Right lobe of liver (tissue), 6 donors: ENCODE measurements around the gene FLNB. TPM values are rescaled to one million over a fixed set of nuclear protein-coding genes. Genes with fewer than 3 reads are reported as not detected.
A peak's percentile ranks its signal among the peaks of the same experiment; 100 is the strongest.

Experiments used
- ATAC-seq, 4 donors: fragments of 200-7000 bp; cut with Tn5 transposase; one replicate each; pipeline ENCODE4 v1.9.1; 2020; ENCODE audit warnings: mild to moderate bottlenecking in 4 of 4, moderate library complexity in 4 of 4
- DNase-seq, 3 donors: peaks; one replicate each; pipeline ENCODE4 v3.0.0-alpha.2; 2020
- H3K27ac ChIP-seq, 3 donors: fragments of 200-600 bp; one replicate each; pipeline ENCODE4 v1.8.0; 2022
- H3K27me3 ChIP-seq, 2 donors: fragments of 200-600 bp; one replicate each; pipeline ENCODE4 v1.8.0; 2022
- H3K36me3 ChIP-seq, 4 donors: fragments of 200-600 bp; sonication (generic) in 1 of 4; one replicate each; pipeline versions ENCODE4 v1.5.1 to v1.8.0; 2017 to 2022; ENCODE audit warnings: control low read depth in 1 of 4
- H3K4me1 ChIP-seq, 4 donors: fragments of 200-600 bp; sonication (generic) in 1 of 4; one replicate each; pipeline versions ENCODE4 v1.5.1 to v1.8.0; 2017 to 2022; ENCODE audit warnings: control low read depth in 1 of 4
- H3K4me3 ChIP-seq, 3 donors: fragments of 200-600 bp; one replicate each; pipeline ENCODE4 v1.8.0; 2022
- H3K9me3 ChIP-seq, 4 donors: fragments of 200-600 bp; sonication (generic) in 1 of 4; one replicate each; pipeline versions ENCODE4 v1.5.1 to v1.8.0; 2017 to 2022; ENCODE audit warnings: control low read depth in 1 of 4
- CTCF ChIP-seq, 4 donors: fragments of 200-600 bp in 3 of 4; fragments of 450-650 bp in 1 of 4; IDR thresholded peaks; one replicate each; pipeline versions ENCODE4 v1.5.1 to v1.8.0; 2016 to 2022; ENCODE audit warnings: antibody characterized with exemption in 4 of 4, mild to moderate bottlenecking in 2 of 4
- POLR2A ChIP-seq: fragments of 450-650 bp; IDR thresholded peaks from one replicate; pipeline ENCODE4 v1.6.1; 2017; ENCODE audit warnings: antibody characterized with exemption, mild to moderate bottlenecking
- WGBS: methylation state at CpG from one replicate; pipeline ENCODE4 v1.1.6; 2018; ENCODE audit warnings: low coverage, low lambda C conversion rate; ENCODE audit not compliant: insufficient coverage; ENCODE audit errors: missing lambda C conversion rate; 5-methylcytosine and 5-hydroxymethylcytosine counted together
- intact Hi-C, 2 donors: fragments of 100-400 bp; cut with DNase I; formaldehyde crosslinking; loops; one replicate each; pipeline versions ENCODE4 v1.11.2 to v1.14.1; 2022
- total RNA-seq, 6 experiments: library from RNA; depleted of rRNA in 2 of 6; stranded (reverse); fragments of >200 nt in 2 of 6; fragmentation: NEBNext Ultra II Directional in 3 of 6; extraction: Animal tissue kit (Norgen Biotek cat#: 25700) in 3 of 6; gene quantifications; one replicate each; pipeline versions ENCODE4 v1.1.0 to v1.2.4, GENCODE V29; 2016 to 2023
- donor health status: DM: no; HTN: yes; CAD: no.
- donor health status: DM: no; HTN: no; CAD: no.
- donor health status: DM: no; HTN: no; CAD: no.
- donor health status: DM: no; HTN: yes; CAD: no.
- donor health status: DM: no; HTN: yes; CAD: no.

Gene FLNB
- total RNA-seq, 6 experiments from 2014 or later = 48.4 to 109 (median 97.8) TPM

- no peak for DNase-seq
- intact Hi-C loops = no loop called here
Observed at GRCh38 chr3:57992452-57993213, 15.6 kb upstream of the FLNB start.

DNA sequence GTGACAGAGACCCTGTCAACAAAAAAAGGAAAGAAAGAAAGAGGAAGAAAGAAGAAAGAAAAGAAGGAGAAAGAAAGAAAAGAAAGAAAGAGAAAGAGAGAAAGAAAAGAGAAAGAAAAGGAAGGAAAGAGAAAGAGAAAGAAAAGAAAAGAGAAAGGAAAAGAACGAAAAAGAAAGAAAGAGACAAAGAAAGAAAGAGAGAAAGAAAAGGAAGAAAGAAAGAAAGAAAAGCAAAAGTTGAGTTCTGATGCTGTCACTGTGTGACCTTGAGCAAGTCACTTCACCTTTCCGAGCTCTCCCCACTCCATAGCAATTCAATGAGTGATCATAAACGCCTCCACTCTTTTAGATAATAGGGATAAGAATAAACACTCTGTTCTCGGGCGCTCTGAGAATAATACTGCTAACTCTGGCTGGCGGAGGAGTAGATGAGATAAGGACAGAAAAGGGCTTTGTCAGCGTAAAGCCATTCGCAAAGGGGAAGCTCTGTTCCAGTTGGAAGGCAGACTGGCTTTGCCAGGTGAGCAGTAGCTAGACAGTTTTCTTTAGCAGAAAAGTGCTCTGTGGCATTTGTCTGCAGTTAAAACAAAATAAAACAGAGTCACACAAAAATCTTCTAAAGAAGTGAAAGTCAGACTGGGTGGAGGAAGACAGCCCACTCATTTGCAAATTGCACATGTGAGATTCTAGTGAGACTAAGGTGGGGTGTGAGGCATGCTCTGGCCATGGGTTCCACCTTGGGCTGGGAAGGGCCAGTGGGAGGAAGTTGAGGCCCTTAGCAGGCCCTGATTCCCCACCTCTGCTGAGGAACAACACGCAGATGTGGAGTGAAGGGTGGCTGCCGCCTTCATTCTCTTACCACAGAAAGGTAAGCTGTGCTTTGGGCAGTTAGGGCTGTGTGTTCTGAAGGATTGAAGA is 9.6 kb upstream of the FLNB start:
- H3K4me1 ChIP-seq = no peaks in the 10 kb centered on the region
- H3K27ac ChIP-seq = no peak overlapping the region
- H3K4me3 ChIP-seq = no peak overlapping the region
- peak; percentile 64 to 84 (median 76) for ATAC-seq
- H3K9me3 ChIP-seq = no peaks in the 10 kb centered on the region
- no peak for TF ChIP-seq CTCF (IDR thresholded peaks at IDR 0.05)
- no peaks in the 10 kb centered on the region for H3K36me3 ChIP-seq
- intact Hi-C loops = no loop called here
- H3K27me3 ChIP-seq = no peaks in the 10 kb centered on the region
- DNase-seq = no peak
- WGBS = 22% methylated on average over 9 of the region's 10 CpGs

More at GRCh38 chr3:57992452-57993213, 15.6 kb upstream of the FLNB start:
- Histone ChIP-seq H3K36me3 (no peaks in the 10 kb centered on the region), H3K9me3 (no peaks in the 10 kb centered on the region), H3K27ac (no peak overlapping the region), H3K4me1 (no peaks in the 10 kb centered on the region), H3K27me3 (no peaks in the 10 kb centered on the region), H3K4me3 (no peak overlapping the region)
- TF ChIP-seq POLR2A = no peak
- no peak for TF ChIP-seq CTCF (IDR thresholded peaks at IDR 0.05)
- 92% methylated on average over 9 of the region's 9 CpGs for WGBS
- ATAC-seq = peak; percentile 11 to 55 (median 39)

GRCh38 chr3:57999417-58000115 is 8.7 kb upstream of the FLNB start:
- H3K27ac ChIP-seq = no peak overlapping the region
- no peak overlapping the region for H3K4me3 ChIP-seq
- H3K36me3 ChIP-seq = no peaks in the 10 kb centered on the region
- intact Hi-C loops = loop anchor here (10.0 kb wide), 3 partner anchors 175 to 305 kb away; partner anchors contain the start of genes HTD2 (in 1 of the 2) and RPP14 (in 1 of the 2)
- no peak for ATAC-seq
- 92% methylated on average over 8 of the region's 11 CpGs for WGBS
- no peak for DNase-seq
- H3K9me3 ChIP-seq = no peaks in the 10 kb centered on the region
- no peaks in the 10 kb centered on the region for H3K27me3 ChIP-seq
- TF ChIP-seq POLR2A (no peak), CTCF (IDR thresholded peaks at IDR 0.05) (no peak)
- H3K4me1 ChIP-seq = no peaks in the 10 kb centered on the region

DNA sequence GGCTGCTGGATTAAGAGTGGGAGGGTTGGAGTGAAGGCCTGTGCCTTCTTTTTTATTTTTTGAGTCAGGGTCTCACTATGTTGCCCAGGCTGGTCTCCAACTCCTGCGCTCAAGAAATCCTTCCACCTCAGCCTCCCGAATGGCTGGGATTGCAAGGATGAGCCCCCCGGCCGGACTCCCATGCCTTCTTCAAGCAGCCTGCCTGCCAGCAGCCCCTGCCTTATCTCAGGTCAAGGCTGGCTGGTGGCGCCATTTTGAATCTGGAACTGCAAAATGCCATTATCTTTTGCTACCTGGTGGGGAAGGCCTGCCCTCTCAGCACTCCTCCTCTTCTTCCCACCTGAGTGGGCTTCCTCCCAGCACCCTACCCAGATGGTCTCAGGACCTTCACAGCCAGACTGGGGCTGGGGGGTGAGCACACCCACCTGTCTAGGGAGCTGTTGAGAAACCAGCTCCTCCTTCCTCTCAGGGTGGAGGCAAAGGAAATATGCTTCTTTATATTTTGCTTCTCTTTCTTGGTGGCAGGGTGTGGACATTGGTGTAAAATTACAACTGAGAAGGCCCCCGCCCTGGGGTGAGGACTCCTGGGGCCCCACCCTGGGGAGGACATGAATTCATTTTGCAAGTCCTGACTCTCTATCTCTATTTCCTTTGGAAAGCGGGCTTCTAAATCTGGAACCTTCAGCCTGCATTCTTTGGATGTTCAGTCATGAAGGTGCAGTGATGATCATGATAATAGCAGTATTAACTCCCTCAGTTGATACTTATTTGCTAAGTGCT is 7.7 kb upstream of the FLNB start:
- 86% methylated on average over 7 of the region's 7 CpGs for WGBS
- ATAC-seq = no peak
- DNase-seq = no peak
- intact Hi-C loops = loop anchor here (10.0 kb wide), 3 partner anchors 174 to 304 kb away; partner anchors contain the start of genes HTD2 (in 1 of the 2) and RPP14 (in 1 of the 2)
- no peak for TF ChIP-seq CTCF (IDR thresholded peaks at IDR 0.05)
- TF ChIP-seq POLR2A = no peak
- Histone ChIP-seq H3K4me1 (no peaks in the 10 kb centered on the region), H3K36me3 (no peaks in the 10 kb centered on the region), H3K4me3 (no peak overlapping the region), H3K27me3 (no peaks in the 10 kb centered on the region), H3K9me3 (no peaks in the 10 kb centered on the region), H3K27ac (no peak overlapping the region)
